B cell (primary cell): ENCODE measurements around the gene TLR5.

Source experiments
- EZH2 ChIP-seq: IDR thresholded peaks from 2 replicates; pipeline ENCODE4 v1.6.1; 2012; ENCODE audit warnings: borderline replicate concordance, low read depth, mild to moderate bottlenecking, moderate library complexity, low read length; ENCODE audit not compliant: insufficient read depth, poor library complexity, severe bottlenecking
- TF ChIP-seq, protein P1 (sequence below): fragments of 200-600 bp; IDR thresholded peaks from one replicate; pipeline ENCODE4 v1.8.0; 2022; ENCODE audit warnings: antibody characterized with exemption, mild to moderate bottlenecking

DNA sequence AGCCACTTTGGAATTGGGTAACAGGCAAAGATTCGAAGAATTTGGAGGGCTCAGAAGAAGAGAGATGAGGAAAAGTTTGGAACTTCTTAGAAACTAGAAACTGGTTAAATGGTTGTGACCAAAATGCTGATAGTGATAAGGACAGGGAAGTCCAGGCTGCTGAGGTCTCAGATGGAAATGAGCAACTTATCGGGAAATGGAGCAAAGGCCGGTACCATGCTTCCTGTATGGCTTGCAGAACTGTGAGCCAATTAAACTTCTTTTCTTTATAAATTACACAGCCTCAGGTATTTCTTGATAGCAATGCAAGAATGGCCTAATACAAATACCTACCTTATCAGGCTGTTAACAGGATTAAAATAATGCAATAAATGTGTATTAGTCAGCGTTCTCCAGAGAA is 9.4 kb upstream of the TLR5 start:
- TF ChIP-seq, protein P1, sequence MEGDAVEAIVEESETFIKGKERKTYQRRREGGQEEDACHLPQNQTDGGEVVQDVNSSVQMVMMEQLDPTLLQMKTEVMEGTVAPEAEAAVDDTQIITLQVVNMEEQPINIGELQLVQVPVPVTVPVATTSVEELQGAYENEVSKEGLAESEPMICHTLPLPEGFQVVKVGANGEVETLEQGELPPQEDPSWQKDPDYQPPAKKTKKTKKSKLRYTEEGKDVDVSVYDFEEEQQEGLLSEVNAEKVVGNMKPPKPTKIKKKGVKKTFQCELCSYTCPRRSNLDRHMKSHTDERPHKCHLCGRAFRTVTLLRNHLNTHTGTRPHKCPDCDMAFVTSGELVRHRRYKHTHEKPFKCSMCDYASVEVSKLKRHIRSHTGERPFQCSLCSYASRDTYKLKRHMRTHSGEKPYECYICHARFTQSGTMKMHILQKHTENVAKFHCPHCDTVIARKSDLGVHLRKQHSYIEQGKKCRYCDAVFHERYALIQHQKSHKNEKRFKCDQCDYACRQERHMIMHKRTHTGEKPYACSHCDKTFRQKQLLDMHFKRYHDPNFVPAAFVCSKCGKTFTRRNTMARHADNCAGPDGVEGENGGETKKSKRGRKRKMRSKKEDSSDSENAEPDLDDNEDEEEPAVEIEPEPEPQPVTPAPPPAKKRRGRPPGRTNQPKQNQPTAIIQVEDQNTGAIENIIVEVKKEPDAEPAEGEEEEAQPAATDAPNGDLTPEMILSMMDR: no peak
- no peak for TF ChIP-seq EZH2
